GM12878 (cell line): ENCODE data around the gene PITPNM3. TPM values are rescaled to one million over a fixed set of nuclear protein-coding genes. Genes with fewer than 3 reads are reported as not detected.

Experiments
- ATAC-seq: fragments of 200-7000 bp; cut with Tn5 transposase; 3 replicates; pipeline ENCODE4 v1.9.1; 2020; ENCODE audit warnings: mild to moderate bottlenecking, moderate library complexity
- BruUV-seq: library from RNA; stranded (reverse); fragments of 400-500 nt; replicated peaks from 2 replicates; lab custom pipeline; 2021; lab: Mats Ljungman, UMichigan
- CTCF ChIA-PET: fragments of 300-600 bp; sonication (Branson Sonifier 250); formaldehyde crosslinking; extraction: SDS; loops from one replicate; lab custom pipeline; 2021; ENCODE audit warnings: inconsistent platforms; lab: Yijun Ruan, JAX
- POLR2A ChIA-PET: fragments of 350-600 bp; formaldehyde crosslinking; extraction: SDS; loops from one replicate; lab custom pipeline; 2021; ENCODE audit warnings: inconsistent platforms; lab: Charles Lee
- RAD21 ChIA-PET: fragments of 300-600 bp; sonication (Branson Sonifier 250); formaldehyde crosslinking; loops from one replicate; lab custom pipeline; 2023; ENCODE audit warnings: antibody characterized with exemption; ENCODE audit not compliant: unreplicated experiment; lab: Charles Lee
- SMC1A ChIA-PET: fragments of 300-600 bp; sonication (Branson Sonifier 250); formaldehyde crosslinking; loops from one replicate; lab custom pipeline; 2023; ENCODE audit not compliant: unreplicated experiment, uncharacterized antibody; lab: Charles Lee
- DNase-seq: peaks from one replicate; pipeline ENCODE4 v3.0.0-alpha.2; 2011; ENCODE audit warnings: low read depth, low spot score
- FAIRE-seq: peaks from 3 replicates; lab custom pipeline; 2011; peaks lifted over from hg19 to GRCh38; lab: Jason Lieb, UNC
- H2AFZ ChIP-seq: 2 replicates; pipeline ENCODE4 v1.6.0; 2011; ENCODE audit warnings: low read depth, low read length, control low read depth; ENCODE audit not compliant: control insufficient read depth
- H3K27ac ChIP-seq: 2 replicates; pipeline ENCODE4 v1.5.1; 2011; ENCODE audit warnings: control low read depth; ENCODE audit not compliant: control insufficient read depth, insufficient read depth
- H3K27me3 ChIP-seq, 2 experiments: replicated peaks in 1 of 2; 2 replicates each; pipeline versions ENCODE4 v1.6.0 to v1.6.1; 2011; ENCODE audit warnings: low read length in 1 of 2; ENCODE audit not compliant: control insufficient read depth in 2 of 2, insufficient read depth in 2 of 2
- H3K36me3 ChIP-seq, 2 experiments: 2 replicates each; pipeline ENCODE4 v1.5.1; 2011; ENCODE audit warnings: low read length in 1 of 2; ENCODE audit not compliant: control insufficient read depth in 2 of 2, insufficient read depth in 2 of 2
- H3K4me1 ChIP-seq: 2 replicates; pipeline ENCODE4 v1.6.1; 2011; ENCODE audit warnings: mild to moderate bottlenecking, low read length, moderate library complexity, mixed read lengths; ENCODE audit not compliant: control insufficient read depth, insufficient read depth
- H3K4me2 ChIP-seq: 2 replicates; pipeline ENCODE4 v1.6.0; 2011; ENCODE audit warnings: control low read depth; ENCODE audit not compliant: control insufficient read depth, insufficient read depth
- H3K4me3 ChIP-seq: fragments of 200-600 bp; sonication (generic); 2 replicates; pipeline ENCODE4 v1.5.1; 2016
- H3K79me2 ChIP-seq: 2 replicates; pipeline ENCODE4 v1.6.0; 2011; ENCODE audit warnings: low read length; ENCODE audit not compliant: control insufficient read depth, insufficient read depth
- H3K9ac ChIP-seq: 2 replicates; pipeline ENCODE4 v1.8.0; 2011; ENCODE audit warnings: low read length, control low read depth, mixed read lengths; ENCODE audit not compliant: control insufficient read depth, insufficient read depth
- H3K9me3 ChIP-seq: replicated peaks from 3 replicates; pipeline ENCODE4 v1.5.1; 2011; ENCODE audit warnings: mild to moderate bottlenecking, low read length; ENCODE audit not compliant: control insufficient read depth, insufficient read depth
- H4K20me1 ChIP-seq: 2 replicates; pipeline ENCODE4 v1.6.0; 2011; ENCODE audit not compliant: control insufficient read depth, insufficient read depth
- ATF2 ChIP-seq: IDR thresholded peaks from 2 replicates; pipeline ENCODE4 v1.6.1; 2012; ENCODE audit warnings: low read length, inconsistent platforms
- BCL11A ChIP-seq: IDR thresholded peaks from 2 replicates; pipeline ENCODE4 v1.6.1; 2011; ENCODE audit warnings: low read depth, low read length
- BHLHE40 ChIP-seq, 2 experiments: fragments of 450-650 bp in 1 of 2; IDR thresholded peaks; 2 replicates each; pipeline ENCODE4 v1.6.1; 2011 to 2017; ENCODE audit warnings: low read depth in 2 of 2, borderline replicate concordance in 1 of 2, improper control_type of control experiment in 1 of 2, low read length in 1 of 2, mild to moderate bottlenecking in 1 of 2
- CBFB ChIP-seq: IDR thresholded peaks from 2 replicates; pipeline ENCODE4 v1.6.1; 2016; ENCODE audit warnings: antibody characterized with exemption, low read depth
- CREB1 ChIP-seq: IDR thresholded peaks from 2 replicates; pipeline ENCODE4 v1.6.1; 2012; ENCODE audit warnings: low read depth, mild to moderate bottlenecking, inconsistent platforms
- EED ChIP-seq: sonication (generic); IDR thresholded peaks from 2 replicates; pipeline ENCODE4 v1.6.1; 2016; ENCODE audit warnings: antibody characterized with exemption, low read depth
- EGR1 ChIP-seq, 2 experiments: IDR thresholded peaks; 1 replicate in 1 of 2; 2 replicates in 1 of 2; pipeline ENCODE4 v1.6.1; 2011 to 2012; ENCODE audit warnings: low read depth in 2 of 2, low read length in 2 of 2, borderline replicate concordance in 1 of 2, mild to moderate bottlenecking in 1 of 2, moderate library complexity in 1 of 2
- MEF2A ChIP-seq: IDR thresholded peaks from 2 replicates; pipeline ENCODE4 v1.6.1; 2011; ENCODE audit warnings: low read depth, mild to moderate bottlenecking, low read length, moderate library complexity; ENCODE audit not compliant: insufficient read depth
- MTA2 ChIP-seq: fragments of 450-650 bp; IDR thresholded peaks from 2 replicates; pipeline ENCODE4 v1.6.1; 2016; ENCODE audit warnings: low read depth, mild to moderate bottlenecking, moderate library complexity
- NFIC ChIP-seq: IDR thresholded peaks from 2 replicates; pipeline ENCODE4 v1.6.1; 2012; ENCODE audit warnings: low read depth, mild to moderate bottlenecking, inconsistent platforms, low read length, moderate library complexity
- NR2F1 ChIP-seq: fragments of 450-650 bp; conservative IDR thresholded peaks from 2 replicates; pipeline ENCODE4 v1.6.1; 2017; ENCODE audit warnings: mild to moderate bottlenecking
- RAD51 ChIP-seq: fragments of 450-650 bp; IDR thresholded peaks from 2 replicates; pipeline ENCODE4 v1.6.1; 2016; ENCODE audit warnings: moderate library complexity, mild to moderate bottlenecking, inconsistent platforms
- RUNX3 ChIP-seq: IDR thresholded peaks from 2 replicates; pipeline ENCODE4 v1.6.1; 2012; ENCODE audit warnings: low read length, inconsistent platforms
- SKIL ChIP-seq: fragments of 450-650 bp; IDR thresholded peaks from 2 replicates; pipeline ENCODE4 v1.6.1; 2017; ENCODE audit warnings: mild to moderate bottlenecking, low read depth, inconsistent platforms; ENCODE audit not compliant: poor library complexity, severe bottlenecking
- SPI1 ChIP-seq: IDR thresholded peaks from 2 replicates; pipeline ENCODE4 v1.6.1; 2011; ENCODE audit warnings: low read depth, mild to moderate bottlenecking, low read length, moderate library complexity, borderline replicate concordance; ENCODE audit not compliant: insufficient read depth
- SUZ12 ChIP-seq: fragments of 200-600 bp; sonication (generic); IDR thresholded peaks from one replicate; pipeline ENCODE4 v1.6.1; 2018; ENCODE audit warnings: antibody characterized with exemption, mild to moderate bottlenecking; ENCODE audit not compliant: unreplicated experiment
- TBL1XR1 ChIP-seq: IDR thresholded peaks from 2 replicates; pipeline ENCODE4 v1.6.1; 2012; ENCODE audit warnings: low read depth, low read length, improper control_type of control experiment
- TCF3 ChIP-seq: IDR thresholded peaks from 2 replicates; pipeline ENCODE4 v1.6.1; 2012; ENCODE audit warnings: low read depth, mild to moderate bottlenecking, low read length, borderline replicate concordance; ENCODE audit not compliant: insufficient read depth
- ZBED1 ChIP-seq: IDR thresholded peaks from 2 replicates; pipeline ENCODE4 v1.6.1; 2016; ENCODE audit warnings: borderline replicate concordance
- WGBS: methylation state at CpG from one replicate; pipeline ENCODE4 v1.1.6; 2016; ENCODE audit warnings: low lambda C conversion rate; ENCODE audit not compliant: insufficient replicate concordance, insufficient coverage; ENCODE audit errors: missing lambda C conversion rate; 5-methylcytosine and 5-hydroxymethylcytosine counted together
- in situ Hi-C: fragments of 300-500 bp; cut with MboI; formaldehyde crosslinking; loops from 9 replicates; pipeline ENCODE4 v1.14.3; 2018; ENCODE audit warnings: mixed read lengths
- intact Hi-C: fragments of 100-400 bp; cut with micrococcal nuclease; formaldehyde crosslinking; loops from one replicate; pipeline ENCODE4 v1.14.2; 2022; ENCODE audit not compliant: unreplicated experiment
- polyA plus RNA-seq, 11 experiments: library from polyadenylated mRNA; depleted of rRNA in 4 of 11; unstranded in 6 of 11; stranded (reverse) in 5 of 11; fragments of >200 nt; fragmentation: Nextera tagmentation in 4 of 11; fragmentation: Illumina TruSeq in 1 of 11; extraction: Ambion mirVana in 4 of 11; extraction: Trizol in 1 of 11; gene quantifications; 1 replicate in 1 of 11; 2 replicates in 10 of 11; pipeline versions ENCODE4 v1.2.1 to v1.2.3, GENCODE V29; 2011 to 2016; ENCODE audit warnings: inconsistent platforms in 2 of 11, missing spikeins in 2 of 11, low read depth in 1 of 11
- total RNA-seq, 4 experiments: library from RNA; depleted of rRNA in 3 of 4; stranded (reverse); fragments of >200 nt in 3 of 4; fragmentation: Illumina TruSeq in 1 of 4; extraction: Trizol in 1 of 4; gene quantifications; 2 replicates each; pipeline versions ENCODE4 v1.2.1 to v1.2.3, GENCODE V29; 2013 to 2021

Gene PITPNM3
- total and polyA plus RNA-seq, 10 of the 15 experiments (the other 5 are each of a cell fraction or from before 2014, with no cell fraction given), result 0.02 to 0.49 (median 0.19) TPM; not detected in 1

GRCh38 chr17:6450926-6451832 is 105.2 kb downstream of the PITPNM3 start:
- H3K36me3 ChIP-seq, result peaks cover 0 to 3% of the 10 kb centered on the region in 2 experiments; a peak in 1 of 4 replicates
- ChIA-PET CTCF (interaction anchor here (0.6 to 1.2 kb wide), 2 partner anchors 15 to 215 kb away, joined by 3 to 4 read pairs; no protein-coding TSS in a partner anchor), SMC1A (interaction anchor here (1.2 kb wide), 1 partner anchor 11 kb away, joined by 4 read pairs; no protein-coding TSS in a partner anchor), POLR2A (interaction anchor here (1.0 kb wide), 1 partner anchor 965 kb away, joined by 3 read pairs; the partner anchor contains the start of genes DERL2 and MIS12), RAD21 (no interaction called here)
- WGBS, result 22% methylated on average over 12 of the region's 12 CpGs
- H3K9me3 ChIP-seq, result no peaks in the 10 kb centered on the region
- no TSS peak for BruUV-seq
- H4K20me1 ChIP-seq, result no peaks in the 10 kb centered on the region
- H3K27me3 ChIP-seq, result no peaks in the 10 kb centered on the region; a peak in 1 of 4 replicates
- in situ Hi-C loops (no loop called here), intact Hi-C loops (no loop called here)
- peak; percentile 60 for ATAC-seq
- H3K9ac ChIP-seq, result no peak overlapping the region
- peaks cover 43% of the 10 kb centered on the region for H3K4me1 ChIP-seq
- DNase-seq, result no peak
- no peaks in the 10 kb centered on the region for H3K79me2 ChIP-seq
- peak; percentile 87 for FAIRE-seq
- H3K4me3 ChIP-seq, result no peak overlapping the region
- peak overlapping the region; percentile 52 for H3K4me2 ChIP-seq
- H3K27ac ChIP-seq, result peak overlapping the region; percentile 11; the same call in 1 of the 2 replicates
- no peak overlapping the region for H2AFZ ChIP-seq
- TF ChIP-seq ATF2 (peak; percentile 46; the same call in 1 of the 2 replicates), SUZ12 (no peak), CBFB (0 out of 2 replicates have a peak, but pooled peaks have one; percentile 59), NR2F1 (0 out of 2 replicates have a peak, but pooled peaks have one; percentile 15), MEF2A (0 out of 2 replicates have a peak, but pooled peaks have one; percentile 5), MTA2 (peak; percentile 30; the same call in 1 of the 2 replicates), SPI1 (no peak), TBL1XR1 (0 out of 2 replicates have a peak, but pooled peaks have one; percentile 62), RUNX3 (peak; percentile 81), CREB1 (no peak), NFIC (peak; percentile 33; the same call in 1 of the 2 replicates), RAD51 (peak; percentile 60), BCL11A (0 out of 2 replicates have a peak, but pooled peaks have one; percentile 36), EGR1 (IDR thresholded peaks at IDR 0.05; ENCODE audit: borderline replicate concordance in 1 of 2, low read depth in 2 of 2, low read length in 2 of 2) (peak in 1 of 2 experiments; percentile 78; a peak in 2 of 3 replicates), EED (peak; percentile 12; the same call in 1 of the 2 replicates), TCF3 (peak; percentile 49; the same call in 1 of the 2 replicates), ZBED1 (0 out of 2 replicates have a peak, but pooled peaks have one; percentile 51), SKIL (peak; percentile 30), BHLHE40 (IDR thresholded peaks at IDR 0.05; ENCODE audit: borderline replicate concordance in 1 of 2, low read depth in 2 of 2, low read length in 1 of 2) (peak; percentile 18 to 47; a peak in 2 of 4 replicates)
